GM18505 (cell line): ENCODE results near the gene NMRK1.

Experiments
- ATAC-seq: cut with Tn5 transposase; IDR thresholded peaks from one replicate; pipeline ENCODE4 v1.9.1; 2021; ENCODE audit not compliant: unreplicated experiment
- POLR2A ChIP-seq: IDR thresholded peaks from 4 replicates; pipeline ENCODE4 v1.6.1; 2011; ENCODE audit warnings: borderline replicate concordance; ENCODE audit not compliant: insufficient read depth, insufficient read length; ENCODE audit errors: extremely low read depth

The NMRK1 gene

GRCh38 chr9:75087824-75088645 lies at the start of gene NMRK1, which contains the start of gene OSTF1:
TSS of gene NMRK1 (minus strand) at chr9:75088155. CDS start at chr9:75083115, 5,040 bp downstream.
TSS of gene OSTF1 (plus strand) at chr9:75088514. CDS start at chr9:75088693, 179 bp downstream.
- peak; percentile 88 for TF ChIP-seq POLR2A
- ATAC-seq = peak; percentile 89

GRCh38 chr9:75134495-75134894 lies 46.5 kb upstream of the NMRK1 start:
- ATAC-seq = no peak
- TF ChIP-seq POLR2A = no peak

- no peak for ATAC-seq
These were observed 45.4 kb upstream of the NMRK1 start for GRCh38 chr9:75133396-75133795.

DNA sequence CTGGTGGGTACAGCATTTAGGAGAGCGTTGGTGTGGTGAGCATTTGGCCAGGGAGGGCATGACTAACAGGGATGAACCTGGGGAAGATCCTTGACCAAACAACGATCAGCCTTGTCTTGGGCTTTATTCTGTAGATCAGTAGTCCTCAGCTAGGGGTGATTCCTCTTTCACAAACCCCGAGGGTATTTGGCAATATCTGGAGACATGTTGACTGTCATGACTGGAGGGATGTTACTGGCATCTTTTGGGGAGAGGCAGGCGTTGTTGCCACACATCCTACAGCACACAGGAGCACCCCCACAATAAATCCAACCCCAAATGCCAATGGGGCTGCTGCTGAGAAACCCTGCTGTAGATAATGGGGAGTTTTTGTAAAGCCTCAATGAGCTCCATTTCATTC lies 44.3 kb upstream of the NMRK1 start:
- no peak for ATAC-seq
- TF ChIP-seq POLR2A = no peak

More at GRCh38 chr9:75133396-75133795, 45.4 kb upstream of the NMRK1 start:
- TF ChIP-seq POLR2A = no peak

- no peak for ATAC-seq
- TF ChIP-seq POLR2A = no peak
These were observed 43.7 kb upstream of the NMRK1 start for GRCh38 chr9:75131700-75132099.

DNA sequence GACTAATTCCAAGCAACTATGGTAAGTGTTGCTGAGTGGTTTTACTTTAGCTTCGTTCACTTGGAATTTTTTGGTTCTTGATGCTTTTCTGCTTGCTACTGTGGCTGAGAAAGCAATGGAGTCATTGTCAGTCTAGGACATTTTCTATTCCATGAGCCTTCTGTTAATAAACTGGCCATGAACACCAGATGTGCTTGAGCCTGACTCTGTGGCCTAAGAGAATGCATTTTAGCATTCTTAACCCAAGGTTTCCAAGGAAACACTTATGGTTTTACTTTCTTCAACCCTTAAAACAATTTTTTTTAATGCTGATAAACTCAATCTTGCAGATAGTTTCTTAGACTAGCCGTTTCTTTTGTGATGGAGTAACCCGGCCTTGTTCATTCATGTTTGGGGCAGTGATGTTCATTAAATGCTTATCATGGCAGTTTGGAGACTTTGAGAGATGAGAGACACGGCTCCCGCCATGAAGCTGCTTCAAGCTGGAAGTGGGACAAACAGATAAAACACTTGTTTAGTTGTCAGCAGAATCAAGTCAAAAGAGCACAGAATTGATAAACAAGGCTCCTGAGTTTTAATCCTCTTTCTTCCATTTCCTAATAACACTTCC lies 42.8 kb upstream of the NMRK1 start:
- TF ChIP-seq POLR2A = no peak
- ATAC-seq = no peak

DNA sequence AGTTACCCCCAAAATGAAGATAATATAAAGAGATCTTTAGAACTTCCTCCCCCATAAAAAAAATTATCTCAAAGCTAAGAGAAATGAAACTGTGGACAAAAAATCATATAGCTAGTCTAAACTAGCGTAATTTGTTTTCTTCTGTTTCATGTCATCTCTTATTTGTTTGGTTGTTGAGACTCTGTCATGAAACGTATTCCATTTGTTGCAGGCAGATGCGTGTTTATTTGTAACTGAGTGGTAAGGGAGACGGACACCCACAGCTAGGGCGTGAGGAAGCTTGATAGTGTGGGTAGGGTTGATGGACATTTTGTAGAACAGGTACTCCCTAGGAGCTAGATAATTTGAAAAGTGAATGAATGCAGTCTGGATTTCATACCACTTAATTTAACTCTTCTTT lies 42.2 kb upstream of the NMRK1 start:
- TF ChIP-seq POLR2A = no peak
- ATAC-seq = no peak

DNA sequence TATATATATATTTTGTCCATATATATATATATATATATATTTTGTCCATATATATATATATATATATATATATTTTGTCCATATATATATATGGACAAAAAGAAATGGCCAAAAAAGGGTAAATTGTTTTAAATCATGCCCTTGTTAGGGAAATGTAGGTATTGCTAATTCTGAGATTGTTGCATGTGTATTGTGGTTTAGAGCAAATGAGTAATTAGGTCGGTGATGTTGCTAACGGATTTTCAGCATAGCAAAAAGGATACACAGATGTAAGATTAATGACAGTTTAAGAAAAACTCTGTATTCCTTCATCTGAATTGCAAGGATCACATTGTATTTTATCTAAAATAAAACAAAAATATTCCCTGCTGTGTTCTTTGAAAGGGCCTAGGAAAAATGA lies 40.6 kb upstream of the NMRK1 start:
- no peak for TF ChIP-seq POLR2A
- no peak for ATAC-seq

DNA sequence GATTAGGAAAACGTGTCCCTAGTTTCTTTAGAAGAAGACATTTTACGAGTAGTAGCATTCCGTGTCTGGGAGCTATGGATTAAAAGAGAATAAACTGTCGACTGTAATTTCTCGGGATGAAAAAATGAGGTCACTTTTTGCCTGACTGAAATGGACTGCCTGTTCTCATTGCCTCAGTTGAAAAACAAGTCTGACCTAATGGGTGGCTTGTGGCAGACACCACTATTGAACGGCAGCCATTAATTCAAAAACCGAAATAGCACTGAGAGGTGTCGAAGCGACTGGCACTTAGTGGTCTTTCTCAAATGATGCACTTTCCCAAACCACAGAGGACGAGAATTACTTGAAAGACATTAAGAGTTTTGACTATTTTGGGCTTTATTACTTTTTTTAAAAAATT lies 35.7 kb upstream of the NMRK1 start:
- ATAC-seq = no peak
- TF ChIP-seq POLR2A = no peak

GRCh38 chr9:75121914-75122558 lies 34.1 kb upstream of the NMRK1 start:
- no peak for ATAC-seq
- TF ChIP-seq POLR2A = no peak

GRCh38 chr9:75120686-75121085 lies 32.7 kb upstream of the NMRK1 start:
- no peak for ATAC-seq
- no peak for TF ChIP-seq POLR2A

DNA sequence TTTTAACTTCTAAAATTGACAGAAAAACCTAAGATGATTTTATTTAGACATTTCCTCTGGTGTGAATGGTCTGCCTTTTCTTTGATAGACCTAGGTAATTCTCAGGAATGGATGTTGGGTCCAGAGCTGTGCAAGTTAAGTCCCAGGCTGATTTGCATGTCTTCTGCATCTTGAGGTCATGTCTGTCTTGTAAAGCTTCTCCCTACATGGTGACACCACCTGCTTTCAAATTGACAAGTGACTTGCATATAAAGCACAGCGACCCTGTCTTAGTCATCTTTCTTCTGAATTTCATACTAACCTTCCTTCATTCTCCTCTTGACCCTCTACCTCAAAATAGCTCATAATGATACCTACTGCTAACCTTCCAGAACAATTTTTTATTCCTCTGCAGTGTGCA lies 29.6 kb upstream of the NMRK1 start:
- no peak for TF ChIP-seq POLR2A
- no peak for ATAC-seq

DNA sequence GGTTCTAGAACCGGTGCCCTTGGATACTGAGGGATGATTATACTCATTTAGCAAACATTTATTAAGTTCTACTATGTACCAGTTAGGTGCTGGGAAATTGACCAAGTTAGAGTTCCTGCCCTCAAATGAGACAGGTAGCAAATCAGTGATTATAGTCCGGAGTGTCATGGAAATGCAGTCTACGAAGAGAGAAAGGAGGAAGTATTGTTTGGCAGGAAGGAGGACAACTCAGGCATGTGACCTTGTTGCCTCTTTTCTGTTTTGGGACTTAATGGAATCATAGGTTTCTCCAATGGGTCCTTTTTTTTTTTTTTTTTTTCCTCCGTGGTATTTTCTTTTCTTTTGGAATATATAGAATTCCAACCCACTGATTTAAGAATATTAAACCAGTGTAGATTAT lies 28.4 kb upstream of the NMRK1 start:
- TF ChIP-seq POLR2A = no peak
- ATAC-seq = no peak
